H9 (cell line): Measurements from ENCODE around the gene TBCK. TPM values are rescaled to one million over a fixed set of nuclear protein-coding genes. Genes with fewer than 3 reads are reported as not detected.

Experiments
- DNase-seq: peaks from one replicate; pipeline ENCODE4 v3.0.0-alpha.2; 2017
- H2AFZ ChIP-seq: one replicate; pipeline ENCODE4 v1.6.1; 2013; ENCODE audit warnings: mild to moderate bottlenecking, low read length, control low read depth, moderate library complexity
- H2AK5ac ChIP-seq: 2 replicates; pipeline ENCODE4 v1.6.1; 2013; ENCODE audit warnings: low read length, control low read depth, mixed read lengths; ENCODE audit not compliant: insufficient read length
- H2BK120ac ChIP-seq: one replicate; pipeline ENCODE4 v1.6.1; 2013; ENCODE audit warnings: low read depth, mild to moderate bottlenecking, low read length, control low read depth, inconsistent platforms; ENCODE audit not compliant: poor library complexity, severe bottlenecking
- H2BK12ac ChIP-seq: 2 replicates; pipeline ENCODE4 v1.6.1; 2013; ENCODE audit warnings: low read length, control low read depth, mixed read lengths, low read depth; ENCODE audit not compliant: insufficient read length
- H2BK15ac ChIP-seq: 2 replicates; pipeline ENCODE4 v1.6.1; 2013; ENCODE audit warnings: low read depth, low read length, control low read depth
- H2BK20ac ChIP-seq: one replicate; pipeline ENCODE4 v1.6.1; 2013; ENCODE audit warnings: low read depth, mild to moderate bottlenecking, low read length, control low read depth, inconsistent platforms; ENCODE audit not compliant: poor library complexity, severe bottlenecking
- H2BK5ac ChIP-seq: 2 replicates; pipeline ENCODE4 v1.6.1; 2013; ENCODE audit warnings: low read length, control low read depth, mixed read lengths; ENCODE audit not compliant: insufficient read length
- H3K14ac ChIP-seq: 2 replicates; pipeline ENCODE4 v1.6.1; 2013; ENCODE audit warnings: low read length, control low read depth; ENCODE audit not compliant: insufficient read depth
- H3K18ac ChIP-seq: 2 replicates; pipeline ENCODE4 v1.6.1; 2013; ENCODE audit warnings: low read depth, mild to moderate bottlenecking, mixed read lengths, low read length, control low read depth; ENCODE audit not compliant: insufficient read length
- H3K23ac ChIP-seq: 2 replicates; pipeline ENCODE4 v1.6.1; 2013; ENCODE audit warnings: low read length, control low read depth, mixed read lengths, low read depth; ENCODE audit not compliant: insufficient read length
- H3K23me2 ChIP-seq: 2 replicates; pipeline ENCODE4 v1.6.1; 2013; ENCODE audit warnings: low read depth, mild to moderate bottlenecking, mixed read lengths, low read length, control low read depth; ENCODE audit not compliant: insufficient read length, poor library complexity, severe bottlenecking
- H3K27ac ChIP-seq: 2 replicates; pipeline ENCODE4 v1.5.1; 2013; ENCODE audit warnings: low read length, control low read depth, mixed read lengths, low read depth; ENCODE audit not compliant: insufficient read length
- H3K27me3 ChIP-seq: 2 replicates; pipeline ENCODE4 v1.6.1; 2013; ENCODE audit warnings: low read length, control low read depth, inconsistent platforms; ENCODE audit not compliant: insufficient read depth
- H3K4ac ChIP-seq: 2 replicates; pipeline ENCODE4 v1.6.1; 2013; ENCODE audit warnings: low read depth, mild to moderate bottlenecking, control low read depth, inconsistent platforms, low read length, moderate library complexity
- H3K4me1 ChIP-seq: 2 replicates; pipeline ENCODE4 v1.6.1; 2013; ENCODE audit warnings: low read length, control low read depth, inconsistent platforms; ENCODE audit not compliant: insufficient read depth
- H3K4me2 ChIP-seq: 2 replicates; pipeline ENCODE4 v1.6.1; 2013; ENCODE audit warnings: low read length, control low read depth, mixed read lengths; ENCODE audit not compliant: insufficient read length, insufficient read depth
- H3K56ac ChIP-seq: 2 replicates; pipeline ENCODE4 v1.6.1; 2013; ENCODE audit warnings: low read depth, mild to moderate bottlenecking, mixed read lengths, low read length, control low read depth; ENCODE audit not compliant: insufficient read length
- H3K79me1 ChIP-seq: 2 replicates; pipeline ENCODE4 v1.6.1; 2013; ENCODE audit warnings: low read depth, mild to moderate bottlenecking, moderate library complexity, low read length, control low read depth, inconsistent platforms; ENCODE audit not compliant: insufficient read depth, poor library complexity, severe bottlenecking
- H3K79me2 ChIP-seq: 2 replicates; pipeline ENCODE4 v1.6.1; 2013; ENCODE audit warnings: low read length, control low read depth, inconsistent platforms; ENCODE audit not compliant: insufficient read depth
- H3K9ac ChIP-seq: 2 replicates; pipeline ENCODE4 v1.6.1; 2013; ENCODE audit warnings: low read length, control low read depth, mixed read lengths; ENCODE audit not compliant: insufficient read length; ENCODE audit errors: extremely low read depth
- H3K9me3 ChIP-seq: one replicate; pipeline ENCODE4 v1.6.1; 2013; ENCODE audit warnings: low read depth, low read length, inconsistent platforms; ENCODE audit not compliant: control insufficient read depth
- H3T11ph ChIP-seq: one replicate; pipeline ENCODE4 v1.6.1; 2013; ENCODE audit warnings: mild to moderate bottlenecking, low read length, control low read depth, inconsistent platforms
- H4K20me1 ChIP-seq: one replicate; pipeline ENCODE4 v1.6.1; 2013; ENCODE audit not compliant: control insufficient read depth, insufficient read length, insufficient read depth
- H4K5ac ChIP-seq: 2 replicates; pipeline ENCODE4 v1.6.1; 2013; ENCODE audit warnings: low read depth, mild to moderate bottlenecking, mixed read lengths, low read length, control low read depth; ENCODE audit not compliant: insufficient read length
- H4K8ac ChIP-seq: replicated peaks from 2 replicates; pipeline ENCODE4 v1.6.1; 2013; ENCODE audit warnings: low read length, control low read depth, mixed read lengths, low read depth; ENCODE audit not compliant: insufficient read length
- H4K91ac ChIP-seq: 2 replicates; pipeline ENCODE4 v1.6.1; 2013; ENCODE audit warnings: low read depth, mild to moderate bottlenecking, moderate library complexity, mixed read lengths, low read length, control low read depth; ENCODE audit not compliant: insufficient read length
- H3K27ac Mint-ChIP-seq, 3 experiments: 2 replicates in 2 of 3; 3 replicates in 1 of 3; pipeline ENCODE4 v1.8.0; 2020 to 2021; ENCODE audit warnings: mixed read lengths in 3 of 3, mild to moderate bottlenecking in 1 of 3, moderate library complexity in 1 of 3
- H3K27me3 Mint-ChIP-seq: 2 replicates; pipeline ENCODE4 v1.8.0; 2021; ENCODE audit warnings: low read depth, mild to moderate bottlenecking, moderate library complexity, mixed read lengths
- H3K36me3 Mint-ChIP-seq, 3 experiments: 2 replicates in 2 of 3; 3 replicates in 1 of 3; pipeline ENCODE4 v1.8.0; 2020 to 2021; ENCODE audit warnings: low read depth in 3 of 3, mixed read lengths in 3 of 3; ENCODE audit not compliant: insufficient read depth in 1 of 3
- H3K4me1 Mint-ChIP-seq, 2 experiments: 2 replicates each; pipeline ENCODE4 v1.8.0; 2020; ENCODE audit warnings: mixed read lengths in 2 of 2
- H3K4me3 Mint-ChIP-seq, 2 experiments: 2 replicates in 1 of 2; 3 replicates in 1 of 2; pipeline ENCODE4 v1.8.0; 2020 to 2021; ENCODE audit warnings: mild to moderate bottlenecking in 2 of 2, mixed read lengths in 2 of 2, moderate library complexity in 1 of 2
- H3K9me3 Mint-ChIP-seq, 2 experiments: 2 replicates in 1 of 2; 3 replicates in 1 of 2; pipeline ENCODE4 v1.8.0; 2020; ENCODE audit warnings: mild to moderate bottlenecking in 2 of 2, mixed read lengths in 2 of 2, moderate library complexity in 1 of 2
- CTCF ChIP-seq: fragments of 200-600 bp; sonication (generic); conservative IDR thresholded peaks from 3 replicates; pipeline ENCODE4 v1.8.0; 2021; ENCODE audit warnings: antibody characterized with exemption, mild to moderate bottlenecking
- WGBS: extraction: QIAGEN DNeasy Blood & Tissue Kit; methylation state at CpG from one replicate; pipeline ENCODE4 v1.1.7; 2013; ENCODE audit warnings: missing lambda C conversion rate, low lambda C conversion rate, mixed read lengths; ENCODE audit not compliant: insufficient read length; ENCODE audit errors: extremely low coverage; 5-methylcytosine and 5-hydroxymethylcytosine counted together
- total RNA-seq: library from RNA; stranded (reverse); gene quantifications from 2 replicates; pipeline ENCODE4 v1.2.1, GENCODE V29; 2021

TBCK gene
- total RNA-seq, 1 experiment from 2014 or later = 22.1 TPM

- H2BK120ac ChIP-seq = no peak overlapping the region
- no peak overlapping the region for H2AK5ac ChIP-seq
- H3K23ac ChIP-seq = no peak overlapping the region
- no peak for DNase-seq
- H3K79me2 ChIP-seq = peaks cover 13% of the 10 kb centered on the region; the same call in 1 of the 2 replicates
- H3K4me1 ChIP-seq = no peaks in the 10 kb centered on the region
- no peaks in the 10 kb centered on the region for H3K9me3 ChIP-seq
- peaks cover 3% of the 10 kb centered on the region for H3K79me1 ChIP-seq
- H2BK15ac ChIP-seq = no peak overlapping the region
- no peak for TF ChIP-seq CTCF
- no peaks in the 10 kb centered on the region for H3K27me3 ChIP-seq
- H3K27me3 Mint-ChIP-seq = no peaks in the 10 kb centered on the region
- no peaks in the 10 kb centered on the region for H4K20me1 ChIP-seq
- peak overlapping the region; percentile 98 for H3K14ac ChIP-seq
- no peak overlapping the region for H2BK20ac ChIP-seq
- peak overlapping the region; percentile 15 for H2BK12ac ChIP-seq
- H3K4me1 Mint-ChIP-seq = peaks cover 4 to 8% of the 10 kb centered on the region in 2 experiments
- peak overlapping the region; percentile 5 for H3K56ac ChIP-seq
- H3K27ac ChIP-seq = peak overlapping the region; percentile 63
- H3K27ac Mint-ChIP-seq = no peak overlapping the region
- no peak overlapping the region for H3T11ph ChIP-seq
- H3K9me3 Mint-ChIP-seq = peaks cover 6% of the 10 kb centered on the region in 2 experiments; a peak in 4 of 5 replicates
- peaks cover 5% of the 10 kb centered on the region for H3K23me2 ChIP-seq
- peak overlapping the region; percentile 73 for H2BK5ac ChIP-seq
- no peak overlapping the region for H2AFZ ChIP-seq
- peak overlapping the region; percentile 55 for H3K18ac ChIP-seq
- no peak overlapping the region for H4K91ac ChIP-seq
- peak overlapping the region; percentile 52 for H4K8ac ChIP-seq
- H3K36me3 Mint-ChIP-seq = peaks cover 6 to 7% (median 7%) of the 10 kb centered on the region in 3 experiments; a peak in 6 of 7 replicates
- no CpG with 5 or more reads among the region's 13 CpGs for WGBS
- H3K4me2 ChIP-seq = peak overlapping the region; percentile 93
- no peak overlapping the region; the same call in 1 of the 2 replicates for H3K4ac ChIP-seq
- peak overlapping the region; percentile 98 for H3K9ac ChIP-seq
- peak overlapping the region; percentile 97 for H4K5ac ChIP-seq
- no peak overlapping the region for H3K4me3 Mint-ChIP-seq
These were observed 487 bp downstream of the TBCK start for GRCh38 chr4:106315476-106315967.
